Right lobe of liver (tissue), 4 donors: Measurements from ENCODE around the gene UBE2O.

Experiments used
- POLR2A ChIP-seq: fragments of 450-650 bp; IDR thresholded peaks from one replicate; pipeline ENCODE4 v1.6.1; 2017; ENCODE audit warnings: antibody characterized with exemption, mild to moderate bottlenecking
- TF ChIP-seq, protein P1 (sequence below), 4 donors: fragments of 200-600 bp in 3 of 4; fragments of 450-650 bp in 1 of 4; IDR thresholded peaks; one replicate each; pipeline versions ENCODE4 v1.5.1 to v1.8.0; 2016 to 2022; ENCODE audit warnings: antibody characterized with exemption in 4 of 4, mild to moderate bottlenecking in 2 of 4
- donor health status: DM: no; HTN: no; CAD: no.
- donor health status: DM: no; HTN: no; CAD: no.
- donor health status: DM: no; HTN: yes; CAD: no.

DNA sequence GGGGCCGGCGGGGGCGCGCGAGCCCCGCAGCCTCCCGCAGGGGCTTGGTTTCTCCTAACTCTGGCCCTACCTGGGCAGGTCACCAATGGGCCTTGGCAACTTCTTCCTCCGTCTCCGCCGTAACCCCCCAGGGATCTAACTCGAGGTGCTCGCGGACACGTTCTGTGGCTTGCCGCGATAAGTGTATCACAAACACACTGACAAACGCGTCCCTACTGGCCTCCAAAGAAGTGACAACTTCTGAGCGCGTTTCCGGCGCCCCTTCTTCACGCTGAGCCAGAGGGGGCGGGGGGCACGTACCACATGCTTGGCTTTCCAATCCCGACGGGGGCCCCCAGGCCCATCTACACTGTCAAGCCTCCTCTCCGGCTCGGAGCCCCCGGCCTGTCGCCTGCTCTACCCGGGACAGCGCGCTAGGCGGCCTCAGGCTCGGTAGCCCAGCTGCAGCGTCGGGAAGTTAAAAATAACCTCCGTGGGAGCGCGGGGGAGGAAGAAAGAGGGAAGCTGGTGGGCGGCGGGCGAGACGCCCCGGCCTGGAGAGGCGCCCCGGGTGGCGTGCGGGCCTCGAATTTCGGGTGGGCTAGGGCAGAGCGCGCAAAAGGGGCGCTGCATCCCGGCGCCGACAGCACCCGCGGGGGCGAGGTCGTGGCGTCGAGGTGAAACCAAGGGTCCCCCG lies 69.3 kb downstream of the UBE2O start:
- TF ChIP-seq, protein P1, sequence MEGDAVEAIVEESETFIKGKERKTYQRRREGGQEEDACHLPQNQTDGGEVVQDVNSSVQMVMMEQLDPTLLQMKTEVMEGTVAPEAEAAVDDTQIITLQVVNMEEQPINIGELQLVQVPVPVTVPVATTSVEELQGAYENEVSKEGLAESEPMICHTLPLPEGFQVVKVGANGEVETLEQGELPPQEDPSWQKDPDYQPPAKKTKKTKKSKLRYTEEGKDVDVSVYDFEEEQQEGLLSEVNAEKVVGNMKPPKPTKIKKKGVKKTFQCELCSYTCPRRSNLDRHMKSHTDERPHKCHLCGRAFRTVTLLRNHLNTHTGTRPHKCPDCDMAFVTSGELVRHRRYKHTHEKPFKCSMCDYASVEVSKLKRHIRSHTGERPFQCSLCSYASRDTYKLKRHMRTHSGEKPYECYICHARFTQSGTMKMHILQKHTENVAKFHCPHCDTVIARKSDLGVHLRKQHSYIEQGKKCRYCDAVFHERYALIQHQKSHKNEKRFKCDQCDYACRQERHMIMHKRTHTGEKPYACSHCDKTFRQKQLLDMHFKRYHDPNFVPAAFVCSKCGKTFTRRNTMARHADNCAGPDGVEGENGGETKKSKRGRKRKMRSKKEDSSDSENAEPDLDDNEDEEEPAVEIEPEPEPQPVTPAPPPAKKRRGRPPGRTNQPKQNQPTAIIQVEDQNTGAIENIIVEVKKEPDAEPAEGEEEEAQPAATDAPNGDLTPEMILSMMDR (IDR thresholded peaks at IDR 0.05): peak in 1 of 4 donors; percentile 3
- no peak for TF ChIP-seq POLR2A
